HK-2 (cell line): Measurements from ENCODE around the gene H3-3A.

ENCODE experiments used
- DNase-seq: peaks from one replicate; pipeline ENCODE4 v3.0.0-alpha.2; 2018; ENCODE audit not compliant: unreplicated experiment

H3-3A gene

DNA sequence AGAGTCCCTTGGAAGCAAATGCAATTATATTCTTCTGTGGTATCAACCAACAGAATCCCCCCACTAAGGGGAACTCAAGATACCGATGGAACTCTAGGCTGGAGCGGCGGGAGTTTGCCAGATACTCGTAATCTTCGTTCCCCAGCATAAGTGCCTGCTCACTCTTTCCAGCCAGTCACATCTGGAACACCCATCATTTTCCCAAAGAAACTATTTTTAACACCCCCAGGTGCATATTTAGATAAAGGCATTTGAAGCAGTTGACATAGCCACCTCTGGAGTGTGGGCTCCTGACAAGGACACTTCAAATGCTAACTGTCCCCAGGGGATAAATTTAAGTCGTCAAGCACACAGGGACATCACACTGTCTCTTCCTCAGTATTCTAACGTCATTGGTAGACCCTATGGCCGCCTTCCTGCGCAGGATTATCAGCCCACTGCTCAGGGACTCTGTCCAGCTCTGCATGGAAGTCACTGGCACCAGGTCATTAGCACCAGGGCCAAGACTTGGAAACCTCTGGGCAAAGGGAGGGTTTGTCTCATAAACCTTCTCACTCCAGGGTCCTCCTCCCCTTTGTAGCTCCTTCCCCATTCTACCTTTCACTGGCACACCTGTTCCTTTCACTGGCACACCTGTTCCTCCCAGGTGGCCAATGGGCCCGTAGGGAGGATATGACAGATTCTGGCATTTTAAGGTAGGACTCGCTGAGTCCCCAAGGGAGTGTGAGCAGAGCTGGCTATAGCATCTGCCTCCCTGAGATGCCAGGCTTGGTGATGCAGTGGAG is 48.8 kb downstream of the H3-3A start:
- no peak for DNase-seq

DNA sequence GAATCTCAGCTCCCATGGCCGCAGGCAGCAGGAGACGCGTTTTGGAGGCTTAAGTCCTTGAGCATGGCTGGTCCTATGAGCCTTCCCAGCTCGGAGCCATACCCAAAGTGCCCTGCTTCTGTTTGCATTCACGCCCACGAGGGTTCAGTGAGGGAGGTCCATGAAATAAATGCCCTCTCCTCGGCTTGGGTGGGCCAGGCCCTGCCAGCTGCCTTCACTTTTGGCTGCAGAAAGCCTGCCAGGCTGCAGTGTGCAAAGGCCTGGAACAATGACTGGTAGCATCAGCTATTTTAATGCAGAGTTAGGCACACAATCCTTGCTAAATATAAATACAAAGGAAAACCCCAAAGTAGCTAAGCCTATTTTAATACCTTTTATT is 49.4 kb downstream of the H3-3A start:
- DNase-seq: no peak

DNA sequence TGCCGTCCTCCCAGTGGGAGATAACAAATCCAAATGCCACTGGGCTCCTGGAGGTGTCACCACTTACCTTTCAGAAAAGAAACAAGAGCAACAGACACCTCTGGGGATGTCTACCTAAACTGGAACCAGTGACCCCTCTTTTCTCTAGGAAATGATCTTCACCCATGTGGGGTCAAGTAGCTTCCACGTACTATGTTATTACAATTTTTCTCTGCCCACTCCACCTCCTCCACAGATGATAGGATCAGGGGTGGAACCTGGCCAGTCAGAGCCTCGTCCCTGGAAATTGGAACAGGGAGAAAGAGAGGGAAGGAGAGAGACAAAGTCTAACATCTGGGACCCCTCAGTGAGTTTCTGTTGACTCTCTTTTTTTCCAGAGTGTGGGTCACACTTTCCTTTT is 50.1 kb downstream of the H3-3A start:
- no peak for DNase-seq

DNA sequence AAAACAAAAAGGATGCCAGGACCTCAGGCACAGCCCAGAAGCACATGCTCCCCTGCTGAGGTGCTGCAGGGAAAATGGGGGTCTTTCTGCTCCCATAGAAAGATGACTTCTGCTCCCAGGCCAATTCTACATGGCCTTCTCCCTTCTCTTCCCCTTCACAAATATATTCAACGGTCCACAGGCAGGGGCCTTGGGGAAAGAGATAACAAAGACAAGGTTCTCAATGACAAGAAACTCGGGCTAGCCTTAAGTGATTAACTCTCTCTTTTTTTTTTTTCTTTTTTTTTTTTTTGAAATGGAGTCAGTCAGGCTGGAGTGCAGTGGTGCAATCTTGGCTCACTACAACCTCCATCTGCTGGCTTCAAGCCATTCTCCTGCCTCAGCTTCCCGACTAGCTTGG is 54.2 kb downstream of the H3-3A start:
- DNase-seq: no peak

GRCh38 chr1:226117330-226117729 is 54.8 kb downstream of the H3-3A start:
- no peak for DNase-seq

GRCh38 chr1:226118357-226118756 is 55.8 kb downstream of the H3-3A start:
- no peak for DNase-seq

DNA sequence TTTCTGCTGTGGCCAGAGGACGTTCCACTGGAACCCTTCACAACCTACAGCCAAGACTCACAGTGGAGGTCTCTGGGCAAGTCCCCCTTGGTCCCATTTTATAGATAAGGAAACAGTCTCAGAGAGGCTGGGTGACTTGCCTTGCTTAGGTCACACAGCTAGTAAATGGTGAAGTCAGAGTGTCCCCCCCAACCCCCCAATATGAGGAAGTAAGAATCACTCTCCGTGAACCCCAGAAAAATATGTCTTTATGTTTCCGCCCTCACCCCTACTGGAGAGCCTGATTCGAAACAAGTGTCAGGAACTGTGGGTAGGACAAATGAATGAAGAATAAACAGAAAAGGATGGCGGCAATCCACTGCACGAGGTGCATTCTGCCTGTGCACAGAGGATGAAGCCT is 56.7 kb downstream of the H3-3A start:
- DNase-seq: no peak

DNA sequence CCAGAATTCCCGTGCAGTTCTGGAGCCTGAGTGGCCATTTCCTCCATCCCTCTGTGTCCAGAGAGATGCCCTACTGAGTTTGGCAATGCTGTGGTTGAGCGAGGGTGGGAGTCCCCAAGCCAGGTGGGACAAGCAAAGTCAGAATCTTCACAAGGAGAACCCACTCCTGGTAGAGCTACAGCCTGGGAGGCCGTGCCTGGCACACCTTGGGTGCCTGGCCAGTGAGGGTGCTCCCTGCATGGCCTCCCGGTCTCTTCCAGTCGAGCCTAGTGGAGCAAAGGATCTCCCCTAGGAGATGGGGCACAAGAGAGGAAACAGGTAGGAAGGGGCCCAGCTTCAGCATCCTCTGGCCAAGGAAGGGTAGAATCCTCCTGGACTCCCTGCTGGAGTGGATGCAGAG is 57.9 kb downstream of the H3-3A start:
- no peak for DNase-seq

- DNase-seq: no peak
These were observed 58.6 kb downstream of the H3-3A start for GRCh38 chr1:226121049-226121586.
